Liver (tissue), 9 donors: ENCODE data around the gene SCAMP1. TPM values are rescaled to one million over a fixed set of nuclear protein-coding genes. Genes with fewer than 3 reads are reported as not detected.

Source experiments
- DNase-seq: peaks from one replicate; pipeline ENCODE4 v3.0.0-alpha.2; 2017; ENCODE audit warnings: low spot score
- H3K27ac ChIP-seq, 2 donors: one replicate each; pipeline ENCODE4 v1.7.0; 2013; ENCODE audit warnings: inconsistent platforms in 2 of 2, low read length in 2 of 2, control low read depth in 1 of 2, low read depth in 1 of 2, mild to moderate bottlenecking in 1 of 2
- H3K27me3 ChIP-seq, 4 donors: one replicate each; pipeline versions ENCODE4 v1.6.1 to v1.7.0; 2013; ENCODE audit warnings: low read length in 3 of 4, inconsistent platforms in 1 of 4, mild to moderate bottlenecking in 1 of 4, moderate library complexity in 1 of 4; ENCODE audit not compliant: control insufficient read depth in 4 of 4, insufficient read depth in 4 of 4
- H3K36me3 ChIP-seq, 4 donors: one replicate each; pipeline versions ENCODE4 v1.6.1 to v1.7.0; 2013; ENCODE audit warnings: low read length in 3 of 4, mild to moderate bottlenecking in 3 of 4, low read depth in 1 of 4, moderate library complexity in 1 of 4; ENCODE audit not compliant: control insufficient read depth in 4 of 4, insufficient read depth in 3 of 4
- H3K4me1 ChIP-seq, 4 donors: one replicate each; pipeline versions ENCODE4 v1.6.1 to v1.7.0; 2013; ENCODE audit warnings: low read length in 3 of 4, mild to moderate bottlenecking in 3 of 4, moderate library complexity in 1 of 4; ENCODE audit not compliant: control insufficient read depth in 4 of 4, insufficient read depth in 4 of 4
- H3K4me3 ChIP-seq, 3 donors: one replicate each; pipeline versions ENCODE4 v1.6.1 to v1.7.0; 2013; ENCODE audit warnings: low read length in 3 of 3, control low read depth in 1 of 3, low read depth in 1 of 3, mild to moderate bottlenecking in 1 of 3
- H3K9ac ChIP-seq, 2 donors: one replicate each; pipeline ENCODE4 v1.7.0; 2013; ENCODE audit warnings: low read length in 2 of 2, mild to moderate bottlenecking in 2 of 2, moderate library complexity in 2 of 2, control low read depth in 1 of 2, low read depth in 1 of 2
- H3K9me3 ChIP-seq, 4 donors: one replicate each; pipeline versions ENCODE4 v1.6.1 to v1.7.0; 2013; ENCODE audit warnings: low read length in 3 of 4; ENCODE audit not compliant: control insufficient read depth in 4 of 4
- ATF3 ChIP-seq: IDR thresholded peaks from 2 replicates; pipeline ENCODE4 v1.6.1; 2016; ENCODE audit warnings: antibody characterized with exemption
- EGR1 ChIP-seq, 2 donors: IDR thresholded peaks; 2 replicates each; pipeline ENCODE4 v1.6.1; 2016 to 2018; ENCODE audit warnings: antibody characterized with exemption in 2 of 2, low read depth in 2 of 2
- FOXA1 ChIP-seq: IDR thresholded peaks from 2 replicates; pipeline ENCODE4 v1.6.1; 2016; ENCODE audit warnings: antibody characterized with exemption
- FOXA2 ChIP-seq: IDR thresholded peaks from 2 replicates; pipeline ENCODE4 v1.6.1; 2016; ENCODE audit warnings: antibody characterized with exemption
- GABPA ChIP-seq, 2 donors: IDR thresholded peaks in 1 of 2; conservative IDR thresholded peaks in 1 of 2; 2 replicates each; pipeline ENCODE4 v1.6.1; 2016; ENCODE audit warnings: antibody characterized with exemption in 2 of 2, mild to moderate bottlenecking in 1 of 2, moderate library complexity in 1 of 2
- HNF4A ChIP-seq, 2 donors: conservative IDR thresholded peaks; 2 replicates each; pipeline ENCODE4 v1.6.1; 2016; ENCODE audit warnings: antibody characterized with exemption in 2 of 2, mild to moderate bottlenecking in 2 of 2
- HNF4G ChIP-seq: IDR thresholded peaks from 2 replicates; pipeline ENCODE4 v1.6.1; 2016; ENCODE audit warnings: antibody characterized with exemption
- JUND ChIP-seq, 2 donors: IDR thresholded peaks; 2 replicates each; pipeline ENCODE4 v1.6.1; 2016; ENCODE audit warnings: antibody characterized with exemption in 2 of 2
- NR2F2 ChIP-seq: IDR thresholded peaks from 2 replicates; pipeline ENCODE4 v1.6.1; 2016; ENCODE audit warnings: antibody characterized with exemption
- REST ChIP-seq: IDR thresholded peaks from 2 replicates; pipeline ENCODE4 v1.6.1; 2016; ENCODE audit warnings: antibody characterized with exemption, mild to moderate bottlenecking
- RXRA ChIP-seq, 2 donors: IDR thresholded peaks; 2 replicates each; pipeline ENCODE4 v1.6.1; 2017 to 2018; ENCODE audit warnings: antibody characterized with exemption in 2 of 2, mild to moderate bottlenecking in 1 of 2
- SP1 ChIP-seq: IDR thresholded peaks from 2 replicates; pipeline ENCODE4 v1.6.1; 2018; ENCODE audit warnings: antibody characterized with exemption, mild to moderate bottlenecking
- YY1 ChIP-seq: IDR thresholded peaks from 2 replicates; pipeline ENCODE4 v1.6.1; 2016; ENCODE audit warnings: antibody characterized with exemption, mild to moderate bottlenecking
- WGBS: extraction: QIAGEN DNeasy Blood & Tissue Kit; methylation state at CpG from one replicate; pipeline ENCODE4 v1.1.7; 2013; 5-methylcytosine and 5-hydroxymethylcytosine counted together
- polyA plus RNA-seq, 2 donors: library from polyadenylated mRNA; stranded (reverse) in 1 of 2; unstranded in 1 of 2; fragments of 200-250 nt in 1 of 2; fragments of >200 nt in 1 of 2; fragmentation: Nextera tagmentation in 1 of 2; extraction: Ambion mirVana in 1 of 2; gene quantifications; one replicate each; pipeline versions ENCODE4 v1.2.1 to v1.2.3, GENCODE V29; 2013 to 2015
- total RNA-seq, 2 donors: library from RNA; depleted of rRNA; stranded (reverse); fragments of >200 nt; gene quantifications; one replicate each; pipeline ENCODE4 v1.2.3, GENCODE V29; 2014
- TF ChIP-seq, protein P1 (sequence below): fragments of 150-350 bp; IDR thresholded peaks from 2 replicates; pipeline ENCODE4 v1.5.1; 2017; ENCODE audit warnings: improper control_type of control experiment, low read depth, low read length; ENCODE audit not compliant: missing input control
- TF ChIP-seq, protein P2 (sequence below): IDR thresholded peaks from 2 replicates; pipeline ENCODE4 v1.6.1; 2016; ENCODE audit warnings: antibody characterized with exemption
- donor health status: healthy.
- donor health status: healthy.
- donor health status: healthy.
- donor health status: healthy.
- donor health status: healthy.

The SCAMP1 gene
- total and polyA plus RNA-seq, 4 donors: 5.9 to 15.0 (median 9.0) TPM

DNA sequence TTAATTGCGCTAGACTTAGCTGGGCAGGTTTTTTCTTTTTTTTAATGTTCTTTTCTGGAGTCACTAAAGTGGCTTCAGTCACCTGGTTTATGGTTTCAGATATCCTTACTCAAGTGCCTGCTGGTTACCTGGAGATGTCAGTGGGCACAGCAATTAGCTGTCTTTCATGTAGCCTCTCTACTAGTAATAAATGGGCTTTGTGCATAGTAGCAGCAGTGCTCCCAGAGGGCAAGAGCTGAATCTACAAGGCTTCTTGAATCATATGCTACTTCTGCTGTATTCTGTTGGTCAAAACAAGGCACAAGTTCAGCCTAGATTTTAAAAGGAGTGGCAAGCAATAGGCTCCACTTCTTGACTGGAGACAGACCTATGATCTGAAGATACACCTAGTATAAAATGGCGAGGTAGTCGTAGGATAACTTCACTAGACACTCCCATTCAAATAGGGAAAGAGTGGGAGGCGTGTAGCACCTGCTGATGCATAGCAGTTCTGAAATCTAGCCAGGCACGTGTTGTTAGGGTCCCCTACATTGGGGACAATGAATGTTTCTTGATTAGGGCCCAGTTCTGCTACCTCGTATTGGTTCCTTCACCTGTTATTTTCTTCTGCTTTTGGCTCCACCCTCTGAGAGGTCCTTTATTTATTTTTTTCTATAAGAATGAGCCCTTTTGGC, 7.0 kb downstream of the SCAMP1 start (continued):
- no peak for TF ChIP-seq HNF4G

DNA sequence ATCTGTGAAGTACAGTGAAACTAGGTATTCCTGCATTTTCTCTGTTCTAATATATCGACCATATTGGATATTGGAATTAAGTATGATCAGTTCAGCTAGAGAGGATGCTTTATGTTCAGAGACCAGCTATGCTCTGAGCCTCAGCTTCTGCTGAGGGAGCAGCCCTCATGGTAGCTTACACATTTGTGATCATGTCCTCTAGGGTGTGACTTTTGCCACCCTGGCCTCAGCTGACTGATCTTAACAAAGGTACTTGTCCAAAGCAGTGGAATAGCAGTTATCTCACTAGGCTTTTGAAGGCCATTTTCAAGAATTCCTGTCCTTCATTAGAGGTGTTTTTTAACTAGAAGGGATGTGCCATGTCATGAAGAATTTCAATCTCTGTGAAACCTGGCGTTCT, 9.3 kb downstream of the SCAMP1 start:
- WGBS: 97% methylated on average over 2 of the region's 2 CpGs
- Histone ChIP-seq H3K27me3 (no peaks in the 10 kb centered on the region), H3K36me3 (no peaks in the 10 kb centered on the region), H3K4me3 (no peak overlapping the region), H3K9ac (no peak overlapping the region), H3K27ac (no peak overlapping the region), H3K9me3 (no peaks in the 10 kb centered on the region), H3K4me1 (no peaks in the 10 kb centered on the region)
- TF ChIP-seq FOXA1 (no peak), REST (no peak), HNF4A (conservative IDR thresholded peaks at IDR 0.05) (no peak), RXRA (IDR thresholded peaks at IDR 0.05) (no peak), ATF3 (no peak), EGR1 (IDR thresholded peaks at IDR 0.05; ENCODE audit: low read depth in 2 of 2) (no peak), YY1 (no peak), SP1 (no peak), NR2F2 (no peak)
- DNase-seq: no peak

GRCh38 chr5:78373231-78373630, 12.8 kb downstream of the SCAMP1 start:
- no peak overlapping the region for H3K9ac ChIP-seq
- H3K9me3 ChIP-seq: no peaks in the 10 kb centered on the region
- 93% methylated on average over 1 of the region's 1 CpG for WGBS
- no peaks in the 10 kb centered on the region for H3K4me1 ChIP-seq
- no peak overlapping the region for H3K27ac ChIP-seq
- no peak for TF ChIP-seq FOXA2
- TF ChIP-seq JUND (IDR thresholded peaks at IDR 0.05): no peak
- TF ChIP-seq, protein P1, sequence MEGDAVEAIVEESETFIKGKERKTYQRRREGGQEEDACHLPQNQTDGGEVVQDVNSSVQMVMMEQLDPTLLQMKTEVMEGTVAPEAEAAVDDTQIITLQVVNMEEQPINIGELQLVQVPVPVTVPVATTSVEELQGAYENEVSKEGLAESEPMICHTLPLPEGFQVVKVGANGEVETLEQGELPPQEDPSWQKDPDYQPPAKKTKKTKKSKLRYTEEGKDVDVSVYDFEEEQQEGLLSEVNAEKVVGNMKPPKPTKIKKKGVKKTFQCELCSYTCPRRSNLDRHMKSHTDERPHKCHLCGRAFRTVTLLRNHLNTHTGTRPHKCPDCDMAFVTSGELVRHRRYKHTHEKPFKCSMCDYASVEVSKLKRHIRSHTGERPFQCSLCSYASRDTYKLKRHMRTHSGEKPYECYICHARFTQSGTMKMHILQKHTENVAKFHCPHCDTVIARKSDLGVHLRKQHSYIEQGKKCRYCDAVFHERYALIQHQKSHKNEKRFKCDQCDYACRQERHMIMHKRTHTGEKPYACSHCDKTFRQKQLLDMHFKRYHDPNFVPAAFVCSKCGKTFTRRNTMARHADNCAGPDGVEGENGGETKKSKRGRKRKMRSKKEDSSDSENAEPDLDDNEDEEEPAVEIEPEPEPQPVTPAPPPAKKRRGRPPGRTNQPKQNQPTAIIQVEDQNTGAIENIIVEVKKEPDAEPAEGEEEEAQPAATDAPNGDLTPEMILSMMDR: no peak
- no peak for TF ChIP-seq REST
- no peak for TF ChIP-seq GABPA (IDR thresholded peaks at IDR 0.05 in 1 of 2, conservative IDR thresholded peaks at IDR 0.05 in 1 of 2)
- TF ChIP-seq, protein P2, sequence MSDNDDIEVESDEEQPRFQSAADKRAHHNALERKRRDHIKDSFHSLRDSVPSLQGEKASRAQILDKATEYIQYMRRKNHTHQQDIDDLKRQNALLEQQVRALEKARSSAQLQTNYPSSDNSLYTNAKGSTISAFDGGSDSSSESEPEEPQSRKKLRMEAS: no peak
- TF ChIP-seq FOXA1: no peak
- no peaks in the 10 kb centered on the region for H3K27me3 ChIP-seq
- no peak overlapping the region for H3K4me3 ChIP-seq
- no peaks in the 10 kb centered on the region for H3K36me3 ChIP-seq
- no peak for DNase-seq
